ENCODE measurements around the gene LAMP5. TPM values are rescaled to one million over a fixed set of nuclear protein-coding genes. Genes with fewer than 3 reads are reported as not detected.

LAMP5 gene
- total and polyA plus RNA-seq, 9 of the 15 experiments (the other 6 are each of a cell fraction or from before 2014, with no cell fraction given) = not detected

DNA sequence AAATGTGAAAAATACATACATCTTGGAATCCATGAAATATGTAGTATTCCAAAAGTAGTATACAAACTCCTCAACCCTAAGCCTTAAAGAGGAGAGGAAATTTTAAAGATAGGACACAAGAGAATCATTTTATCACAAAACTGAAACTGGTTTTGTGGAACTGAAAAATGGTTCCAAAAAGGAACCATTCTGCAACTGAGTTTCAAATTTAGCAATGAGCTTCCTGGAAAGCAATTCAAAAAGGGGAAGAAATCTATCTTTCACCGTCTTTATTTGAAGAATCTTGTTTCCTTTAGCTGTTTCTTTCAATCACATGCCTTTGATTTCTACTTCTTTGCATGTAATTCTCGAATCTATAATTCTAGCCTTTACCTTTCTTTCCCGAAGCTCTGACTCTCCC is 32.2 kb upstream of the LAMP5 start:
- Histone ChIP-seq H3K9me3 (replicated peaks; ENCODE audit: control insufficient read depth, insufficient read depth, low read depth, low read length) (no peaks in the 10 kb centered on the region), H4K20me1 (replicated peaks; ENCODE audit: control insufficient read depth, insufficient read depth, low read length) (no peaks in the 10 kb centered on the region), H3K36me3 (ENCODE audit: control insufficient read depth, insufficient read depth, low read length) (no peaks in the 10 kb centered on the region), H3K4me2 (ENCODE audit: insufficient read depth, low read length) (no peak overlapping the region), H3K9ac (ENCODE audit: insufficient read depth in 1 of 2, low read depth in 2 of 2, low read length in 2 of 2) (no peak overlapping the region), H3K4me3 (no peak overlapping the region), H3K27ac (ENCODE audit: extremely low read depth, low read depth, low read length) (no peak overlapping the region), H2AFZ (ENCODE audit: low read depth, low read length) (no peak overlapping the region), H3K27me3 (ENCODE audit: control insufficient read depth in 2 of 2, insufficient read depth in 2 of 2, low read length in 2 of 2) (no peaks in the 10 kb centered on the region), H3K4me1 (replicated peaks in 1 of 2; ENCODE audit: control insufficient read depth in 2 of 2, insufficient read depth in 2 of 2, low read length in 2 of 2) (no peaks in the 10 kb centered on the region), H3K79me2 (ENCODE audit: control insufficient read depth, insufficient read depth, low read length) (no peaks in the 10 kb centered on the region), H3K9me1 (ENCODE audit: control insufficient read depth, insufficient read depth, low read length) (no peaks in the 10 kb centered on the region)
- FAIRE-seq = no peak
- ChIA-PET CTCF (ENCODE audit: low intra/inter-chr PET ratio) (no interaction called here), POLR2A (no interaction called here)
- WGBS (ENCODE audit: insufficient coverage, low coverage, missing lambda C conversion rate) = 6% methylated on average over 3 of the region's 3 CpGs
- TF ChIP-seq EHMT2 (IDR thresholded peaks at IDR 0.05) (no peak), KHSRP (IDR thresholded peaks at IDR 0.05) (no peak), DPF2 (IDR thresholded peaks at IDR 0.05) (no peak), XRCC4 (IDR thresholded peaks at IDR 0.05; ENCODE audit: extremely low read depth, insufficient read depth, insufficient read length) (no peak)
- no TSS peak for BruUV-seq (replicated peaks)
- no peak for ATAC-seq
- in situ Hi-C loops (cut with MboI) = no loop called here
- no peak for DNase-seq (ENCODE audit: extremely low read depth in 1 of 4, low spot score in 3 of 4)
- intact Hi-C loops (cut with micrococcal nuclease) = no loop called here

DNA sequence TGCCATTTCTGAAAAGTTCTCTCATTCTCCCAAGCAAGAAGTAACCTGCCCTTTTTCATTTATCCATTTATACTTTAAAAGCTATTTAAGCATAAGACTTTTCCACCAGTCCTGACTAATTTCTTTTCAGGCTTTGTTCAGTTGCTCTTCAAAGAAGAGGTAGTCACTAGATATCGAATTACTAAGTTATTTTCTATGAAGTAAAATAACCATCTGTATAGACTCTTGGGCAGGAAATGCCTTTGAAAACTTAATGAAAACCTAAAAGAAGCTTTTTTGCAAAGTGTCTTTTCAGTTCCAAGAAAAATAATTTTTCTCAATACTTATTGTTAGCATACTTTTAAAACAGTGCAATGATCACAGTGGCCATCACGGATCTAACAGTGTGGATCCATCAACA is 31.3 kb upstream of the LAMP5 start:
- no peak for ATAC-seq
- no peaks in the 10 kb centered on the region for H3K9me1 ChIP-seq (ENCODE audit: control insufficient read depth, insufficient read depth, low read length)
- BruUV-seq (replicated peaks) = no TSS peak
- no peak for DNase-seq (ENCODE audit: extremely low read depth in 1 of 4, low spot score in 3 of 4)
- no peaks in the 10 kb centered on the region for H3K4me1 ChIP-seq (replicated peaks in 1 of 2; ENCODE audit: control insufficient read depth in 2 of 2, insufficient read depth in 2 of 2, low read length in 2 of 2)
- H3K4me2 ChIP-seq (ENCODE audit: insufficient read depth, low read length) = no peak overlapping the region
- no peaks in the 10 kb centered on the region for H3K9me3 ChIP-seq (replicated peaks; ENCODE audit: control insufficient read depth, insufficient read depth, low read depth, low read length)
- H4K20me1 ChIP-seq (replicated peaks; ENCODE audit: control insufficient read depth, insufficient read depth, low read length) = no peaks in the 10 kb centered on the region
- FAIRE-seq = no peak
- no peaks in the 10 kb centered on the region for H3K27me3 ChIP-seq (ENCODE audit: control insufficient read depth in 2 of 2, insufficient read depth in 2 of 2, low read length in 2 of 2)
- H3K4me3 ChIP-seq = no peak overlapping the region
- POLR2A ChIA-PET = no interaction called here
- no peaks in the 10 kb centered on the region for H3K36me3 ChIP-seq (ENCODE audit: control insufficient read depth, insufficient read depth, low read length)
- WGBS (ENCODE audit: insufficient coverage, low coverage, missing lambda C conversion rate) = 0% methylated on average over 2 of the region's 2 CpGs
- H3K79me2 ChIP-seq (ENCODE audit: control insufficient read depth, insufficient read depth, low read length) = no peaks in the 10 kb centered on the region
- intact Hi-C loops (cut with micrococcal nuclease) (no loop called here), in situ Hi-C loops (cut with MboI) (no loop called here)
- H3K9ac ChIP-seq (ENCODE audit: insufficient read depth in 1 of 2, low read depth in 2 of 2, low read length in 2 of 2) = no peak overlapping the region
- no peak overlapping the region for H3K27ac ChIP-seq (ENCODE audit: extremely low read depth, low read depth, low read length)
- no peak overlapping the region for H2AFZ ChIP-seq (ENCODE audit: low read depth, low read length)
- CTCF ChIA-PET (ENCODE audit: low intra/inter-chr PET ratio) = no interaction called here
- TF ChIP-seq BHLHE40 (IDR thresholded peaks at IDR 0.05; ENCODE audit: low read length) = no peak
- TF ChIP-seq TCF3 (CRISPR knock-in tag; IDR thresholded peaks at IDR 0.05) = no peak
- TF ChIP-seq, protein P1, sequence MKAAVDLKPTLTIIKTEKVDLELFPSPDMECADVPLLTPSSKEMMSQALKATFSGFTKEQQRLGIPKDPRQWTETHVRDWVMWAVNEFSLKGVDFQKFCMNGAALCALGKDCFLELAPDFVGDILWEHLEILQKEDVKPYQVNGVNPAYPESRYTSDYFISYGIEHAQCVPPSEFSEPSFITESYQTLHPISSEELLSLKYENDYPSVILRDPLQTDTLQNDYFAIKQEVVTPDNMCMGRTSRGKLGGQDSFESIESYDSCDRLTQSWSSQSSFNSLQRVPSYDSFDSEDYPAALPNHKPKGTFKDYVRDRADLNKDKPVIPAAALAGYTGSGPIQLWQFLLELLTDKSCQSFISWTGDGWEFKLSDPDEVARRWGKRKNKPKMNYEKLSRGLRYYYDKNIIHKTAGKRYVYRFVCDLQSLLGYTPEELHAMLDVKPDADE (conservative IDR thresholded peaks at IDR 0.05; ENCODE audit: control insufficient read depth, low read depth, low read length) = no peak
- TF ChIP-seq ZFPM2 (CRISPR knock-in tag; IDR thresholded peaks at IDR 0.05) = no peak
- no peak for TF ChIP-seq CTBP1 (IDR thresholded peaks at IDR 0.05; ENCODE audit: borderline replicate concordance)
- no peak for TF ChIP-seq EGR1 (conservative IDR thresholded peaks at IDR 0.05)
- TF ChIP-seq, protein P2, sequence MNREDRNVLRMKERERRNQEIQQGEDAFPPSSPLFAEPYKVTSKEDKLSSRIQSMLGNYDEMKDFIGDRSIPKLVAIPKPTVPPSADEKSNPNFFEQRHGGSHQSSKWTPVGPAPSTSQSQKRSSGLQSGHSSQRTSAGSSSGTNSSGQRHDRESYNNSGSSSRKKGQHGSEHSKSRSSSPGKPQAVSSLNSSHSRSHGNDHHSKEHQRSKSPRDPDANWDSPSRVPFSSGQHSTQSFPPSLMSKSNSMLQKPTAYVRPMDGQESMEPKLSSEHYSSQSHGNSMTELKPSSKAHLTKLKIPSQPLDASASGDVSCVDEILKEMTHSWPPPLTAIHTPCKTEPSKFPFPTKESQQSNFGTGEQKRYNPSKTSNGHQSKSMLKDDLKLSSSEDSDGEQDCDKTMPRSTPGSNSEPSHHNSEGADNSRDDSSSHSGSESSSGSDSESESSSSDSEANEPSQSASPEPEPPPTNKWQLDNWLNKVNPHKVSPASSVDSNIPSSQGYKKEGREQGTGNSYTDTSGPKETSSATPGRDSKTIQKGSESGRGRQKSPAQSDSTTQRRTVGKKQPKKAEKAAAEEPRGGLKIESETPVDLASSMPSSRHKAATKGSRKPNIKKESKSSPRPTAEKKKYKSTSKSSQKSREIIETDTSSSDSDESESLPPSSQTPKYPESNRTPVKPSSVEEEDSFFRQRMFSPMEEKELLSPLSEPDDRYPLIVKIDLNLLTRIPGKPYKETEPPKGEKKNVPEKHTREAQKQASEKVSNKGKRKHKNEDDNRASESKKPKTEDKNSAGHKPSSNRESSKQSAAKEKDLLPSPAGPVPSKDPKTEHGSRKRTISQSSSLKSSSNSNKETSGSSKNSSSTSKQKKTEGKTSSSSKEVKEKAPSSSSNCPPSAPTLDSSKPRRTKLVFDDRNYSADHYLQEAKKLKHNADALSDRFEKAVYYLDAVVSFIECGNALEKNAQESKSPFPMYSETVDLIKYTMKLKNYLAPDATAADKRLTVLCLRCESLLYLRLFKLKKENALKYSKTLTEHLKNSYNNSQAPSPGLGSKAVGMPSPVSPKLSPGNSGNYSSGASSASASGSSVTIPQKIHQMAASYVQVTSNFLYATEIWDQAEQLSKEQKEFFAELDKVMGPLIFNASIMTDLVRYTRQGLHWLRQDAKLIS (CRISPR knock-in tag; IDR thresholded peaks at IDR 0.05) = no peak
- TF ChIP-seq ZNF668 (CRISPR knock-in tag; IDR thresholded peaks at IDR 0.05) = no peak
- no peak for TF ChIP-seq KDM2B (CRISPR knock-in tag; IDR thresholded peaks at IDR 0.05)
- no peak for TF ChIP-seq BCOR (IDR thresholded peaks at IDR 0.05)
- TF ChIP-seq NR2C2 (CRISPR knock-in tag; IDR thresholded peaks at IDR 0.05) = no peak
- no peak for TF ChIP-seq NR2C2 (tag; IDR thresholded peaks at IDR 0.05)

Measured in K562 (cell line).